H1 (cell line): ENCODE measurements around the gene UBE4A. TPM values are rescaled to one million over a fixed set of nuclear protein-coding genes. Genes with fewer than 3 reads are reported as not detected.

Experiments used
- CTCF ChIA-PET: fragments of 300-600 bp; sonication (Branson Sonifier 250); formaldehyde crosslinking; loops from one replicate; lab custom pipeline; 2021; ENCODE audit not compliant: partially characterized antibody; lab: Charles Lee
- POLR2A ChIA-PET: fragments of 300-600 bp; sonication (Branson Sonifier 250); formaldehyde crosslinking; loops from one replicate; lab custom pipeline; 2021; ENCODE audit warnings: inconsistent platforms; ENCODE audit not compliant: partially characterized antibody; lab: Charles Lee
- DNase-seq, 2 experiments: peaks; one replicate each; pipeline versions ENCODE4 v3.0.0 to v3.0.0-alpha.2; 2010 to 2022; ENCODE audit warnings: low spot score in 2 of 2, low read depth in 1 of 2, mixed read lengths in 1 of 2
- FAIRE-seq: peaks from 2 replicates; lab custom pipeline; 2011; peaks lifted over from hg19 to GRCh38; lab: Jason Lieb, UNC
- H2AFZ ChIP-seq: 2 replicates; pipeline ENCODE4 v1.8.1; 2012; ENCODE audit warnings: low read length, inconsistent platforms
- H2AK5ac ChIP-seq: 2 replicates; pipeline ENCODE4 v1.6.1; 2013; ENCODE audit warnings: low read depth, low read length
- H2BK120ac ChIP-seq: replicated peaks from 2 replicates; pipeline ENCODE3; 2013; ENCODE audit warnings: low read depth, low read length, inconsistent platforms
- H2BK12ac ChIP-seq: 2 replicates; pipeline ENCODE4 v1.6.1; 2013; ENCODE audit warnings: low read depth, low read length
- H2BK15ac ChIP-seq: 2 replicates; pipeline ENCODE4 v1.6.1; 2013; ENCODE audit warnings: low read length
- H2BK20ac ChIP-seq: 2 replicates; pipeline ENCODE4 v1.6.1; 2013; ENCODE audit warnings: low read length
- H2BK5ac ChIP-seq: 2 replicates; pipeline ENCODE4 v1.6.1; 2013; ENCODE audit warnings: low read depth, low read length
- H3K14ac ChIP-seq: 2 replicates; pipeline ENCODE4 v1.6.1; 2013; ENCODE audit warnings: inconsistent platforms; ENCODE audit not compliant: insufficient read length
- H3K18ac ChIP-seq: 2 replicates; pipeline ENCODE4 v1.6.1; 2013; ENCODE audit warnings: low read length; ENCODE audit errors: extremely low read depth
- H3K23ac ChIP-seq: 2 replicates; pipeline ENCODE4 v1.6.1; 2013; ENCODE audit warnings: inconsistent platforms; ENCODE audit not compliant: insufficient read length
- H3K23me2 ChIP-seq: 2 replicates; pipeline ENCODE4 v1.6.1; 2013; ENCODE audit warnings: low read depth, low read length
- H3K27ac ChIP-seq: 2 replicates; pipeline ENCODE4 v1.6.1; 2011; ENCODE audit warnings: low read depth, low read length, inconsistent platforms
- H3K27me3 ChIP-seq, 4 experiments: replicated peaks in 1 of 4; 1 replicate in 1 of 4; 2 replicates in 3 of 4; pipeline versions ENCODE4 v1.6.1 to v1.8.1; 2011 to 2013; ENCODE audit warnings: low read length in 3 of 4, mild to moderate bottlenecking in 3 of 4, inconsistent platforms in 2 of 4, mixed read lengths in 2 of 4, moderate library complexity in 1 of 4; ENCODE audit not compliant: control insufficient read depth in 3 of 4, insufficient read depth in 3 of 4; ENCODE audit errors: extremely low read depth in 1 of 4
- H3K36me3 ChIP-seq, 4 experiments: 2 replicates each; pipeline versions ENCODE4 v1.6.1 to v1.8.1; 2011 to 2013; ENCODE audit warnings: mild to moderate bottlenecking in 4 of 4, low read length in 3 of 4, moderate library complexity in 2 of 4, control low read depth in 1 of 4, inconsistent platforms in 1 of 4; ENCODE audit not compliant: insufficient read depth in 4 of 4, control insufficient read depth in 2 of 4
- H3K4ac ChIP-seq: replicated peaks from 2 replicates; pipeline ENCODE3; 2013; ENCODE audit warnings: low read length, low read depth, mixed read lengths, inconsistent platforms; ENCODE audit not compliant: insufficient read length
- H3K4me1 ChIP-seq, 4 experiments: replicated peaks in 1 of 4; 1 replicate in 1 of 4; 2 replicates in 3 of 4; pipeline versions ENCODE4 v1.6.1 to v1.8.1; 2011 to 2013; ENCODE audit warnings: low read length in 3 of 4, inconsistent platforms in 2 of 4, mixed read lengths in 1 of 4; ENCODE audit not compliant: insufficient read depth in 4 of 4, control insufficient read depth in 3 of 4
- H3K4me2 ChIP-seq, 2 experiments: 2 replicates each; pipeline versions ENCODE4 v1.6.1 to v1.8.1; 2011 to 2013; ENCODE audit warnings: low read depth in 2 of 2, low read length in 2 of 2, control low read depth in 1 of 2, inconsistent platforms in 1 of 2, mild to moderate bottlenecking in 1 of 2; ENCODE audit not compliant: insufficient read depth in 1 of 2
- H3K4me3 ChIP-seq, 4 experiments: fragments of 200-600, 300-600 bp in 1 of 4; sonication (generic), shearing (Covaris generic), sonication (Bioruptor Twin) in 1 of 4; 2 replicates each; pipeline versions ENCODE4 v1.5.1 to v1.8.1; 2011 to 2016; ENCODE audit warnings: low read length in 4 of 4, low read depth in 3 of 4, control low read depth in 2 of 4, inconsistent platforms in 2 of 4, mild to moderate bottlenecking in 2 of 4, mixed read lengths in 1 of 4, moderate library complexity in 1 of 4; ENCODE audit not compliant: insufficient read depth in 2 of 4; ENCODE audit errors: extremely low read depth in 1 of 4
- H3K56ac ChIP-seq: replicated peaks from 2 replicates; pipeline ENCODE3; 2013; ENCODE audit warnings: low read depth, mild to moderate bottlenecking, mixed read lengths, low read length, inconsistent platforms; ENCODE audit not compliant: insufficient read length
- H3K79me1 ChIP-seq: 2 replicates; pipeline ENCODE4 v1.6.1; 2013; ENCODE audit warnings: low read depth, low read length, control low read depth
- H3K79me2 ChIP-seq, 2 experiments: 2 replicates each; pipeline versions ENCODE4 v1.6.1 to v1.8.1; 2012 to 2013; ENCODE audit warnings: low read length in 2 of 2, mild to moderate bottlenecking in 2 of 2, inconsistent platforms in 1 of 2; ENCODE audit not compliant: insufficient read depth in 2 of 2, control insufficient read depth in 1 of 2
- H3K9ac ChIP-seq, 4 experiments: replicated peaks in 1 of 4; 1 replicate in 1 of 4; 2 replicates in 3 of 4; pipeline versions ENCODE4 v1.6.1 to v1.8.1; 2011 to 2013; ENCODE audit warnings: low read depth in 3 of 4, low read length in 3 of 4, control low read depth in 2 of 4, mild to moderate bottlenecking in 2 of 4, moderate library complexity in 2 of 4, inconsistent platforms in 1 of 4; ENCODE audit errors: extremely low read depth in 1 of 4
- H3K9me3 ChIP-seq, 2 experiments: 2 replicates each; pipeline versions ENCODE4 v1.6.1 to v1.8.1; 2012 to 2013; ENCODE audit warnings: mild to moderate bottlenecking in 2 of 2, moderate library complexity in 2 of 2, control low read depth in 1 of 2, inconsistent platforms in 1 of 2, low read depth in 1 of 2, low read length in 1 of 2, mixed read lengths in 1 of 2; ENCODE audit not compliant: insufficient read depth in 2 of 2
- H4K20me1 ChIP-seq, 2 experiments: replicated peaks in 1 of 2; 2 replicates each; pipeline versions ENCODE3 to v1.8.1; 2011 to 2013; ENCODE audit warnings: inconsistent platforms in 2 of 2, low read length in 2 of 2, mild to moderate bottlenecking in 1 of 2; ENCODE audit not compliant: insufficient read depth in 2 of 2, control insufficient read depth in 1 of 2
- H4K5ac ChIP-seq: 2 replicates; pipeline ENCODE4 v1.6.1; 2013; ENCODE audit warnings: low read length, low read depth, mixed read lengths, inconsistent platforms; ENCODE audit not compliant: insufficient read length
- H4K8ac ChIP-seq: 2 replicates; pipeline ENCODE4 v1.8.0; 2013; ENCODE audit warnings: mild to moderate bottlenecking, moderate library complexity, low read length, inconsistent platforms; ENCODE audit not compliant: insufficient read depth; ENCODE audit errors: extremely low read depth
- H4K91ac ChIP-seq: replicated peaks from 2 replicates; pipeline ENCODE3; 2013; ENCODE audit warnings: low read length, mixed read lengths, inconsistent platforms; ENCODE audit not compliant: insufficient read length
- ASH2L ChIP-seq: fragments of 200-600, 300-600 bp; sonication (generic); IDR thresholded peaks from one replicate; pipeline ENCODE4 v1.7.1; 2017; ENCODE audit warnings: low read length
- EZH2 ChIP-seq: fragments of 200-600 bp; sonication (generic); IDR thresholded peaks from 2 replicates; pipeline ENCODE4 v1.7.1; 2012; ENCODE audit warnings: low read depth, mild to moderate bottlenecking, moderate library complexity, low read length, inconsistent platforms; ENCODE audit not compliant: severe bottlenecking
- GTF2F1 ChIP-seq: IDR thresholded peaks from 2 replicates; pipeline ENCODE4 v1.6.1; 2012; ENCODE audit warnings: low read depth, low read length, improper control_type of control experiment, borderline replicate concordance
- KDM5A ChIP-seq: fragments of 200-600 bp; IDR thresholded peaks from 2 replicates; pipeline ENCODE4 v1.7.1; 2012; ENCODE audit warnings: mild to moderate bottlenecking, low read length, inconsistent platforms, mixed read lengths
- NANOG ChIP-seq: IDR thresholded peaks from 2 replicates; pipeline ENCODE4 v1.6.1; 2011; ENCODE audit warnings: low read length, low read depth, mild to moderate bottlenecking, inconsistent platforms; ENCODE audit not compliant: insufficient read depth, poor library complexity, severe bottlenecking
- SP2 ChIP-seq: IDR thresholded peaks from 2 replicates; pipeline ENCODE4 v1.6.1; 2012; ENCODE audit warnings: mild to moderate bottlenecking, low read length, inconsistent platforms
- SUZ12 ChIP-seq: fragments of 200-600 bp; sonication (generic); IDR thresholded peaks from 2 replicates; pipeline ENCODE4 v1.6.1; 2012; ENCODE audit warnings: mild to moderate bottlenecking, inconsistent platforms, low read length, moderate library complexity, mixed read lengths
- TBP ChIP-seq: IDR thresholded peaks from 2 replicates; pipeline ENCODE4 v1.6.1; 2011; ENCODE audit warnings: low read depth, low read length, improper control_type of control experiment
- TEAD4 ChIP-seq: IDR thresholded peaks from 2 replicates; pipeline ENCODE4 v1.6.1; 2012; ENCODE audit warnings: low read depth, low read length, inconsistent platforms, mixed read lengths
- WGBS, 2 experiments: shearing (Covaris generic) in 1 of 2; methylation state at CpG; one replicate each; pipeline versions ENCODE4 v1.1.6 to v1.1.7; 2013 to 2015; ENCODE audit warnings: low lambda C conversion rate in 2 of 2, mixed read lengths in 2 of 2, inconsistent platforms in 1 of 2, low coverage in 1 of 2, missing lambda C conversion rate in 1 of 2; ENCODE audit not compliant: insufficient replicate concordance in 2 of 2, insufficient coverage in 1 of 2, insufficient read length in 1 of 2; ENCODE audit errors: extremely low coverage in 1 of 2, missing lambda C conversion rate in 1 of 2; 5-methylcytosine and 5-hydroxymethylcytosine counted together
- polyA plus RNA-seq, 7 experiments: library from polyadenylated mRNA; depleted of rRNA in 3 of 7; stranded (reverse) in 5 of 7; unstranded in 2 of 7; fragments of >200 nt in 5 of 7; fragments of 200-250 nt in 2 of 7; gene quantifications; 1 replicate in 5 of 7; 2 replicates in 1 of 7; 4 replicates in 1 of 7; pipeline versions ENCODE4 v1.2.1 to v1.2.3, GENCODE V29; 2011 to 2013; ENCODE audit warnings: missing spikeins in 2 of 7, mixed read lengths in 2 of 7
- total RNA-seq: library from RNA; stranded (reverse); fragmentation: NEBNext Ultra II Directional; extraction: Animal tissue kit (Norgen Biotek cat#: 25700); gene quantifications from 2 replicates; pipeline ENCODE4 v1.2.1, GENCODE V29; 2021
- TF ChIP-seq, protein P1 (sequence below): IDR thresholded peaks from 2 replicates; pipeline ENCODE4 v1.6.1; 2011; ENCODE audit warnings: low read depth, mild to moderate bottlenecking, low read length; ENCODE audit not compliant: insufficient read depth

UBE4A gene
- total and polyA plus RNA-seq, 2 of the 8 experiments (the other 6 are each of a cell fraction or from before 2014, with no cell fraction given): 11.3 to 34.5 TPM

DNA sequence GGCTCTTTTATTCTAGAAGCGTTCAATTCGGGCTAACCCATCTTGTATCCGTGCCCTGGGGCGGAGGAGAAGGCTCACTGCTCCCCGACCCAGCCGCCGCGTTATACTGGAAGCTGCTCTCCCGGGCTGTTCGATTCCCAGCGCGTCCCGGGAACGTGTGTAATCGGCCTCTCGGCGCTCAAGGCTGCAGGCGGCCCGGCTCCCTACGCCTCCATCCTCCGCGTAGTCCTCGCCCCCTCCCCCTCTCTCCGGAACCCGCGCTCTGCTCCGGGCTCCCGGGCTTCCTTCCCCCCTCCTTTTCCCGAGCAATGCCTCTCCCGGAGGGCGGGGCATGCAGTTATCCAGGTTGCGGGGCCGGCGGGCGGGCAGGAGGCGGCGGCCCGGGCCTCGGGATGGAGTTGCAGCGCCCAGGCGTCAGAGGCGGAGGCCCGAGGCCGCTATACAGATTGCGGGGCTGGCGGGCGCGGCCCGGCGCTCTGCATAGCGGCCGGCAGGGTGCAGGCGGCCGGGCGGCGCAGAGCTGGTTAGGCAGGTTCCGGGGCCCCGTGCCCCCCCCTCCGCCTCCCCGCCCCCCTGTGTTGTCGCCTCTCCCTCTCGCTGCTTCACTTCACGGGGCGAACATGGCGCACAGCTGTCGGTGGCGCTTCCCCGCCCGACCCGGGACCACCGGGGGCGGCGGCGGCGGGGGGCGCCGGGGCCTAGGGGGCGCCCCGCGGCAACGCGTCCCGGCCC lies 76.7 kb downstream of the UBE4A start, which contains the start of gene KMT2A:
Gene KMT2A, plus strand, starts transcription at position 600 of the 732 bp plus-strand sequence. Its CDS starts 21 bp downstream, at position 621.
- peak within 1 kb of the TSS; percentile 11; the same call in 1 of the 2 replicates for H2AFZ ChIP-seq
- peak within 1 kb of the TSS; percentile 90 for H2BK5ac ChIP-seq
- WGBS, 2 experiments: 0% methylated on average over 20 of the region's 83 CpGs; no CpG with 5 or more reads in 1 of the 2 experiments
- no peak within 1 kb of the TSS for H3K23ac ChIP-seq
- H4K91ac ChIP-seq: peak within 1 kb of the TSS; percentile 67
- peak within 1 kb of the TSS; percentile 66 to 94 (median 76) for H3K9ac ChIP-seq
- peak within 1 kb of the TSS; percentile 18 for H3K56ac ChIP-seq
- H3K18ac ChIP-seq: peak within 1 kb of the TSS; percentile 84
- CTCF ChIA-PET: interaction anchor here (1.0 to 1.4 kb wide), 2 partner anchors 34 to 52 kb away, joined by 3 to 4 read pairs; no protein-coding TSS in a partner anchor
- peaks cover 0 to 3% (median 0%) of the 10 kb centered on the region in 4 experiments; a peak in 1 of 8 replicates for H3K36me3 ChIP-seq
- H2BK20ac ChIP-seq: no peak within 1 kb of the TSS
- peaks cover 0 to 18% (median 4%) of the 10 kb centered on the region in 4 experiments; a peak in 6 of 7 replicates for H3K4me1 ChIP-seq
- H2BK120ac ChIP-seq: peak within 1 kb of the TSS; percentile 4
- H3K79me2 ChIP-seq: peaks cover 23 to 45% of the 10 kb centered on the region in 2 experiments
- no peaks in the 10 kb centered on the region; the same call in 1 of the 2 replicates for H3K79me1 ChIP-seq
- H4K8ac ChIP-seq: peak within 1 kb of the TSS; percentile 88
- no peak within 1 kb of the TSS; the same call in 1 of the 2 replicates for H2AK5ac ChIP-seq
- H3K4me3 ChIP-seq: peak within 1 kb of the TSS; percentile 69 to 91 (median 83)
- peak within 1 kb of the TSS; percentile 85 to 100 for H3K4me2 ChIP-seq
- no peak within 1 kb of the TSS for H2BK12ac ChIP-seq
- no peaks in the 10 kb centered on the region for H3K9me3 ChIP-seq
- FAIRE-seq (no peak), DNase-seq (peak; percentile 89 to 100)
- peak within 1 kb of the TSS; percentile 91 for H4K5ac ChIP-seq
- H3K23me2 ChIP-seq: peaks cover 23% of the 10 kb centered on the region
- no peaks in the 10 kb centered on the region for H3K27me3 ChIP-seq
- POLR2A ChIA-PET: interaction anchor here (0.7 to 2.9 kb wide), 22 partner anchors 8 to 354 kb away, joined by 3 to 16 read pairs (median 5); partner anchors contain the start of genes ATP5MG, DDX6 and UBE4A
- peak within 1 kb of the TSS; percentile 66; the same call in 1 of the 2 replicates for H2BK15ac ChIP-seq
- H3K4ac ChIP-seq: peak within 1 kb of the TSS; percentile 16
- H3K14ac ChIP-seq: no peak within 1 kb of the TSS
- peak within 1 kb of the TSS; percentile 65 for H3K27ac ChIP-seq
- H4K20me1 ChIP-seq: peaks cover 21 to 23% of the 10 kb centered on the region in 2 experiments
- TF ChIP-seq NANOG: peak; percentile 30
- no peak for TF ChIP-seq TEAD4
- peak; percentile 27; the same call in 1 of the 2 replicates for TF ChIP-seq SUZ12
- no peak for TF ChIP-seq EZH2
- no peak for TF ChIP-seq GTF2F1
- TF ChIP-seq KDM5A: peak; percentile 57; the same call in 1 of the 2 replicates
- TF ChIP-seq, protein P1, sequence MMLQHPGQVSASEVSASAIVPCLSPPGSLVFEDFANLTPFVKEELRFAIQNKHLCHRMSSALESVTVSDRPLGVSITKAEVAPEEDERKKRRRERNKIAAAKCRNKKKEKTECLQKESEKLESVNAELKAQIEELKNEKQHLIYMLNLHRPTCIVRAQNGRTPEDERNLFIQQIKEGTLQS: peak; percentile 100
- TF ChIP-seq SP2: no peak
- peak; percentile 29; the same call in 1 of the 2 replicates for TF ChIP-seq TBP
- peak; percentile 49 for TF ChIP-seq ASH2L
